Measurements from ENCODE around the gene KCNA3. TPM values are rescaled to one million over a fixed set of nuclear protein-coding genes. Genes with fewer than 3 reads are reported as not detected.

The KCNA3 gene
- polyA plus RNA-seq, 1 of the 3 experiments (the other 2 are of a cell fraction) = not detected

- CTCF ChIA-PET = interaction anchor here (0.8 to 22.5 kb wide), 10 partner anchors 11 to 149 kb away, joined by 3 to 197 read pairs (median 6); no protein-coding TSS in a partner anchor
- TF ChIP-seq EP300 (IDR thresholded peaks at IDR 0.05; ENCODE audit: borderline replicate concordance in 1 of 2, low read depth in 1 of 2, low read length in 1 of 2) = no peak
- TF ChIP-seq USF1 (IDR thresholded peaks at IDR 0.05; ENCODE audit: borderline replicate concordance, low read depth) = no peak
- TF ChIP-seq RXRA (IDR thresholded peaks at IDR 0.05; ENCODE audit: borderline replicate concordance, low read depth) = no peak
- TF ChIP-seq RCOR1 (IDR thresholded peaks at IDR 0.05; ENCODE audit: low read length) = no peak
- no peak for TF ChIP-seq FOXM1 (IDR thresholded peaks at IDR 0.05; ENCODE audit: low read depth)
- no peaks in the 10 kb centered on the region for H3K79me2 ChIP-seq (ENCODE audit: insufficient read depth)
- H3K4me2 ChIP-seq = no peak overlapping the region
- H2AFZ ChIP-seq (ENCODE audit: low read depth) = no peak overlapping the region
- POLR2A ChIA-PET = no interaction called here
- no peaks in the 10 kb centered on the region for H3K9me2 ChIP-seq
- peaks cover 0 to 23% of the 10 kb centered on the region in 2 experiments; a peak in 1 of 4 replicates for H3K4me1 ChIP-seq (ENCODE audit: control insufficient read depth in 1 of 2, insufficient read depth in 2 of 2, low read depth in 1 of 2, low read length in 1 of 2)
- no peaks in the 10 kb centered on the region for H3F3A ChIP-seq (replicated peaks; ENCODE audit: insufficient read depth)
- no peak overlapping the region for H3K4me3 ChIP-seq (ENCODE audit: low read depth in 2 of 2, low read length in 1 of 2)
- H3K9ac ChIP-seq = no peak overlapping the region
- H4K20me1 ChIP-seq (ENCODE audit: insufficient read depth) = no peaks in the 10 kb centered on the region
- H3K9me3 ChIP-seq = no peaks in the 10 kb centered on the region
- H3K27me3 ChIP-seq (ENCODE audit: insufficient read depth) = no peaks in the 10 kb centered on the region
- DNase-seq = no peak
- no peak overlapping the region for H3K27ac ChIP-seq (ENCODE audit: low read depth in 2 of 2, low read length in 1 of 2)
- H3K36me3 ChIP-seq (replicated peaks in 1 of 2; ENCODE audit: control insufficient read depth in 1 of 2, insufficient read depth in 2 of 2, low read length in 1 of 2) = no peaks in the 10 kb centered on the region
Measured at GRCh38 chr1:110645211-110645610, 29.5 kb downstream of the KCNA3 start.

- Histone ChIP-seq H3K4me2 (no peak overlapping the region), H3K9me2 (no peaks in the 10 kb centered on the region), H3K36me3 (replicated peaks in 1 of 2; ENCODE audit: control insufficient read depth in 1 of 2, insufficient read depth in 2 of 2, low read length in 1 of 2) (no peaks in the 10 kb centered on the region), H3K4me3 (ENCODE audit: low read depth in 2 of 2, low read length in 1 of 2) (no peak overlapping the region), H4K20me1 (ENCODE audit: insufficient read depth) (no peaks in the 10 kb centered on the region), H3K9me3 (no peaks in the 10 kb centered on the region), H2AFZ (ENCODE audit: low read depth) (no peak overlapping the region), H3K4me1 (ENCODE audit: control insufficient read depth in 1 of 2, insufficient read depth in 2 of 2, low read depth in 1 of 2, low read length in 1 of 2) (peaks cover 0 to 23% of the 10 kb centered on the region in 2 experiments; a peak in 1 of 4 replicates), H3K27me3 (ENCODE audit: insufficient read depth) (no peaks in the 10 kb centered on the region), H3F3A (replicated peaks; ENCODE audit: insufficient read depth) (no peaks in the 10 kb centered on the region), H3K9ac (no peak overlapping the region), H3K27ac (ENCODE audit: low read depth in 2 of 2, low read length in 1 of 2) (no peak overlapping the region), H3K79me2 (ENCODE audit: insufficient read depth) (no peaks in the 10 kb centered on the region)
- CTCF ChIA-PET = interaction anchor here (0.7 to 22.5 kb wide), 8 partner anchors 10 to 148 kb away, joined by 4 to 197 read pairs (median 6); no protein-coding TSS in a partner anchor
- no peak for DNase-seq
- POLR2A ChIA-PET = no interaction called here
- 17% methylated on average over 4 of the region's 4 CpGs for WGBS (ENCODE audit: low lambda C conversion rate)
- no peak for TF ChIP-seq MAX (IDR thresholded peaks at IDR 0.05; ENCODE audit: low read depth)
- TF ChIP-seq EP300 (IDR thresholded peaks at IDR 0.05; ENCODE audit: borderline replicate concordance in 1 of 2, low read depth in 1 of 2, low read length in 1 of 2) = no peak
- no peak for TF ChIP-seq ELF1 (IDR thresholded peaks at IDR 0.05)
- TF ChIP-seq SMC3 (IDR thresholded peaks at IDR 0.05; ENCODE audit: low read depth, low read length) = no peak
- no peak for TF ChIP-seq NFIC (IDR thresholded peaks at IDR 0.05; ENCODE audit: borderline replicate concordance)
- TF ChIP-seq USF2 (IDR thresholded peaks at IDR 0.05; ENCODE audit: borderline replicate concordance, low read depth, low read length) = no peak
- TF ChIP-seq CTCF (IDR thresholded peaks at IDR 0.05) = no peak
- TF ChIP-seq PBX3 (IDR thresholded peaks at IDR 0.05) = no peak
- no peak for TF ChIP-seq TEAD4 (IDR thresholded peaks at IDR 0.05; ENCODE audit: borderline replicate concordance, insufficient read depth)
- TF ChIP-seq FOSL2 (IDR thresholded peaks at IDR 0.05; ENCODE audit: borderline replicate concordance, low read depth) = no peak
- TF ChIP-seq RCOR1 (IDR thresholded peaks at IDR 0.05; ENCODE audit: low read length) = no peak
- no peak for TF ChIP-seq YY1 (IDR thresholded peaks at IDR 0.05; ENCODE audit: low read depth)
- TF ChIP-seq GABPA (IDR thresholded peaks at IDR 0.05; ENCODE audit: low read depth) = no peak
- TF ChIP-seq JUND (IDR thresholded peaks at IDR 0.05) = no peak
- no peak for TF ChIP-seq IRF3 (IDR thresholded peaks at IDR 0.05; ENCODE audit: low read depth, low read length)
Measured at GRCh38 chr1:110643879-110644472, 30.8 kb downstream of the KCNA3 start.

Measured in SK-N-SH (cell line).